Measurements from ENCODE around the gene SFTPA2.
"Not testable (repeated sequence)": the region's sequence is repeated elsewhere in the genome, so short reads cannot be mapped to it uniquely, and the experiment has no call there.

SFTPA2 gene

DNA sequence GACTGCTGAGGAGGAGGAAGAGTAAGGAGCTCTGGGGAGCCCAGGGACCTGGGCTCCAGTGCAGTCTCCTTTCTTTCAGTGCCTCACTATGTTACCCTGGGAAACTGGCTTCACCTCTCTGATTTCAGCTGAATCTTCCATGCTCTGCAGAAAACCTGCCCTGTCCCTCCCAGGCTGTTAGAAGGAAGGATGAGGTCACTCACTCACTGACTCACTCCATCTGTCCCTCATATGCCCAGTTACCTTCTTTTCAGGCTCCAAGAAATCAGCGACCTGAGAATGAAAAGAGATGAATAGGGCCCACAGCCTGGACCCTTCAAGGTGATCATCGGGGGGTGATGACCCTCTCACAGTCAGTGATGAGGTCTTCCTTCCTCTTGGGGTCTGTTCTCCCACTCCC, 481 bp downstream of the SFTPA2 start:
- DNase-seq (ENCODE audit: low read depth): peak; percentile 39

DNA sequence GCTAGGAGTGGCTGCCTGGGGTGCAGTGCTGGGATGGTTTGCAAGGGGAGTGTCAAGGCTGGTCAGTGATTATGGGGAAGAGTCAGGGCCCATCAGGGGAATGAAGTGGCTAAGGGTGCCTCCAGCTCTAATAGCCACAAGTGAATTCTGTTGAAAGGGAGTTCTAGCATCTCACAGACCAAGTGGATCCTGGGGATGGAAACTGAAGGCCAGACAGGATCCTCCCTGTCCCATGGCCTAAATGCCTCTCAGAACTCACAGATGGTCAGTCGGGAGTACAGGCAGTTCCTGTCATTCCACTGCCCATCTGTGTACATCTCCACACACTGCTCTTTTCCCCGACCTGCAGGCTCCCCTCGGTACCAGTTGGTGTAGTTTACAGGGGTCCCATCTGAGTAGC, 3.2 kb downstream of the SFTPA2 start:
- DNase-seq (ENCODE audit: low read depth): not testable (repeated sequence)

DNA sequence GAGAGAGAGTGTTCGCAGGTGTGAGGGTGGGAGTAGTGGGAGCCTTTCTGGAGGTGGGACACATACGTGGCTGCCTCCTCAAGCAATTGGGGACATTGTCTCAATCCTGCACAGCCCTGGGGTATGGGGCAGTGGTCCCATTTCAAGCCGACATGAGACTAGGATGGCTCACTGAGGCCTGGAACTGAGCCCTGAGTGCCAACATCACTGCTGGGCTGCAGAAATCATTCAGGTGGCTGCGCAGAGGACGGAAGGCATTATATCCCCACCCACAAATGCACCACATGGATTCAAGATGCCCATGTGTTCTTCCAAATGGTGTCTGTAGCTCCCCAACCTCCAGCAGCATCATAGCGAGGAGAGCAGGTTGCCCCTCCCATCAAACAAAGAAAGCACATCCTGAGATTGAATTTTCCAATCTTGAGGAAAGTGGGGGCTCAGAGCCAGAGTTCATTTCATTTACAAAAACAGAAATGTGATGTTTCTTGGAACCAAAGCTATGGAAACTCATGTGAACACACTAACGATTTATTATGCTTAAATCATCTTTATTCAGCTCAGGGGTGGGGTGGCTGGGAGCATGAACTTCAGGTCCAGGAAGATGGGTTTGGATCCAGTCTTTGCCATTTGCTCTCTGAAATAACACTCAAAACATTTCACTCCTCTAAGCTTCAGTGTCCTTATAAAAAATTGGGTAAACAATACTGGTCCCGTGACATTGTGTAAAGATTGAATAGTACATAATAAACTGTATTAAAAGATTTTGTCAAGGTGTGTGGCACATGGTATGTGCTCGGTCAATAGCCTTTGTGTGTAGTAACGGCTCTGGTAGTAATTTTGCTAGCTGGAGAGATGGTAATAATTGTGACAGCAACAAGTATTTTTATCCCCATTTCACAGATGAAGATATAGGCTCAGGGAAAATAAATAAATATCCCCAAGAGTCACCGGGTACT, 4.6 kb downstream of the SFTPA2 start:
- DNase-seq (ENCODE audit: low read depth): no peak

DNA sequence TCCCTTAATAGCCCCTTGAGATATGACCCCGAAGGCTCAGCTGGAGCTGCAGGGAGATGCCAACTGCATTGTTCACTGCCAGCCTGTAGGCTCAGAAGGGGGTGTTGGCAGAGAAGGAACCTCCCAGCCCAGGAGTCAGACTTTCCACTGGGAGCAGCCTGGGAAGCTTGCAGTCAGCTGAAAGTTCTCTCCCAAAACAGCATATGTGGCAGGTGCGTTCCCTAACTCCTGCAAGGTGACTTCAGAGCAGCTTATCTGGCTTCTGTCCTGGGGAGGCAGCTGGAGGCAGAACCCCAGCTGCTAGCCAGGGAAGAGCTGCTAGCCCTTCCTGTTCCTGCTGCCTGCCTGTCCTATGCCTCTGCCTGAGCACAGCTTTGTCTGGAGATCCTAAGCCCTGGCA, 8.1 kb downstream of the SFTPA2 start:
- DNase-seq (ENCODE audit: low read depth): no peak

DNA sequence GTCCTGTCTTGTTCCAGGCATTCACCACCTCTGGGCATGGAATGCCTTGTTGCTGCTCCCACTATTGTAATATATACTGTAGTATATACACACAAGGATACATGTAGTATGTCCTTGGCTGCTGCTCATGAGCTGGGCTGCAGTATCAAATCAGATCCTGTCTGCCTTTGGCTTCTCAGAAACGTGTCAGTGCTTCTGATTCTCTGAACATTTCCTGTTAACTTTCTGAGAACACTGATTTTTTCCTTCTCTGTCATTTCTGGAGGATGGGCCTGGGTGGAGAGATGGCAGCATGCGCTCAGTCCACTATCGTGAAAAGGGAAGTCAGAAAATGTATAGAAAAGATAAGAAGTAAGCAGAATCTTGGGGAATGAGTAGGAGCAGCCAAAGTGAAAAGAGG, 12.2 kb downstream of the SFTPA2 start:
- DNase-seq (ENCODE audit: low read depth): no peak

DNA sequence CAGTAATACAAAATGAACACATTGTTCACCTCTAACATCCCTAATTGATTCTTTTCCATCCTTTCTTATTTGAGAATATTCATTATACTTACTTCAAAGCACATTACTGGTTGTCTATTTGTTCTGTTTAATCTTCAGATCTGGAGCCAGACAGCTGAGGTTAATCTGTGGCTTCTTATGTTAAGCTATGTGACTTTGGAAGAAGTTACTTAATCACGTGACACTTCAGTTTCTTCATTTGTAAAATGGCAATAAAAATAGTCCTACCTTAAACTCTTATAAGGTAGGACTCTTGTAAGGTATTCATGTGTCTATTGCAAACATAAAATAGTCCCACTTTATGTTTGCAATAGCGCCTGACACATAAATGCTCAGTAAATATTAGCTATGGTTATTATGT, 13.1 kb downstream of the SFTPA2 start:
- not testable (repeated sequence) for DNase-seq (ENCODE audit: low read depth)

DNA sequence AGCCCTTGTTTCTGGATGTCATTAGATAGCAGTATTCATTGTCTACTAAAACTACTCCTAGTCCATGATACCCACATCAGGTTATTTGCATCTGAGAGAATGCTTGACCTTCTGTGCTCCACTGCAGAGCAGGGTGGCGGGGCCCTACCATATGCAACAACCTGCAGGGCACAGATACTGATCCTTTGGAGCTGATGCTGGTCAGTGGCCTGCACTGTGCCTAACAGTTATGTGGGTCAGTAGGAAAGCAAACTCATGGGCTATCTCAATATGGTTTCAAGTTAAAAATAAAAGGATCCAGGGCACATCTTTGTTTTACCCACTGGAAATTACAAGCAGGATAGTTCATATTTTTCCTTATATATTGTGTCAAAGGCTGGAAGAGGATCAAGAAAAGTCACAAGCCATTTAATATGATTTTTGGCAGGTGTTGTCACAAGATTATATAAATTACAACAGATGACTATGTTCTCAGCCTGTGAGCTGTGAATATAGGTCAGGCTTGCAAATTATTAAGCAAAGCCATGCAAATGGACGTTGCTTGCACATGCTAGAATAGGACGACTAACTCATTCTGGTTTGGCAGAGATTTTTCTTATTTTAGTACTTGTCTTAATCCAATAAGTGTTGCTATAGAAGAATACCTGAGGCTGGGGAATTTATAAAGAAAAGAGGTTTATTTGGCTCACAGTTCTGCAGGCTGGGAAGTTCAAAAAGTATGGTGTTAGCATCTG, 15.1 kb downstream of the SFTPA2 start:
- not testable (repeated sequence) for DNase-seq (ENCODE audit: low read depth)

DNA sequence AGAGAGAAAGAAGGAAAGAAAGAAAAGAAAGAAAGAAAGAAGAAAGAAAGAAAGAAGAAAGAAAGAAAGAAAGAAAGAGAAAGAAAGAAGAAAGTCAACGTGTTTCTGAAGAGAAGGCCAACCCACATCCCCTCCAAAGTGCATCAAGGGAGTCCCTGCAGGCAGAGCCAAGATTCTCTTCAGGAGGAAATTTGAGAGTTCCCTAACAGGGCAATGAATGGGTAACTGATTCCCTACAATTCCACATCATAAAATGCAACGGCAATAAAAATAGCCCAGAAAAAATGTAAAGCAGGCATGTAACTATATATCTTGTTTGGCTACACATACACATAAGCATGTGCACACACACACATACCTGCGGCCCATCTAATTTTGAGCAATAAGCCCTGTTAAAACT, 15.8 kb downstream of the SFTPA2 start:
- DNase-seq (ENCODE audit: low read depth): not testable (repeated sequence)

DNA sequence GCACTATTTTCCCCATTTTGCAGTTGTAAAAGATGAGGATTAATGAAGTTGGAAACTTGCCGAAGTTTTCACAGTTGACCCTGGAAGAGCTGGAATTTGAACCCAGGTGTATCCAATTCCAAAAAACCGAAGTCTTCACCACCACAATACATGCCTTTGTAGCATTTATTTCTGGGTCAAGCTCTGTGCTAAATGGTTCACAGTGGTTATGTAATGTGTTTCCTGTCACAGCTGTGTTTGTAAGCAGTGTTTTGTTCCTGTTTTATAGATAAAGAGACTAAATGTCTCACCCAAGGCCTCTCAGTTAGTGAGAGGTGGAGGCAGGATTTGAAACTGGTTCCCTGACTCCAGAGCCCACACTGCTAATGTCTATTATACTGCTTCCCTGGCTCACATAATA, 17.6 kb downstream of the SFTPA2 start:
- DNase-seq (ENCODE audit: low read depth): no peak

DNA sequence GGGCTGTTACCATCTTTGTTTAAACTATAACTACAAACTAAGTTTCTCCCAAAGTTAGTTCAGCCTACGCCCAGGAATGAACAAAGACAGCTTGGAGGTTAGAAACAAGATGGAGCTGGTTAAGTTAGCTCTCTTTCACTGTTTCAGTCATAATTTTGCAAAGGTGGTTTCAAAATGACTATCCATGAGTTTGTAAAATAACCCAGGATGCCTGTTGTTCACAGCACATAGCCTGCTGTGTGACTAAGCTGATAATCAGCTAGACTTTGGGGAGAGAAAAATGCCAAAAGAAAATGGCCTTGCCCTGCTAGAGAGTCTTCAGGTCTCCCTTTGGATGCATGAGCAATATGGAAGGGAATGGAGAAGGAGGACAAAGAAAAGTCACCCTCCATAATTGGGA, 19.3 kb downstream of the SFTPA2 start:
- not testable (repeated sequence) for DNase-seq (ENCODE audit: low read depth)

DNA sequence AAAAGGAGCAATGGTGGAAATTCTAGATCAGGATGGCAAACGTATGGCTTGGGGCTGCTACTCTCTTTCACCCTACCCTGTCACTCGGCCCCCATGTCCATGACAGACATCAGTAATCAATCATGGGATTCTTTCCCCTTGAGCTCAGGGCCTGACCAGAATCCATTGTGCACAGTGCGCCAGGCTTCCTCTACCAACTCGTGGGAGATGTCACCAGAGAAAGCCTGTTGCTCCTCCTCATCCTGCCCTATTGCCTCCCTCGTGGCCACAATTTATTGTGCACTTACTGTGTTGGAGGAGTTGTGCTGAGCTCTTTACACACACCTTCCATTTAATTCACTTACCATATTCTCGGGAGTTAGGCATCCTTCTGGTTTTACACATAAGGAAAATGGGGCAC, 21.9 kb downstream of the SFTPA2 start:
- not testable (repeated sequence) for DNase-seq (ENCODE audit: low read depth)

DNA sequence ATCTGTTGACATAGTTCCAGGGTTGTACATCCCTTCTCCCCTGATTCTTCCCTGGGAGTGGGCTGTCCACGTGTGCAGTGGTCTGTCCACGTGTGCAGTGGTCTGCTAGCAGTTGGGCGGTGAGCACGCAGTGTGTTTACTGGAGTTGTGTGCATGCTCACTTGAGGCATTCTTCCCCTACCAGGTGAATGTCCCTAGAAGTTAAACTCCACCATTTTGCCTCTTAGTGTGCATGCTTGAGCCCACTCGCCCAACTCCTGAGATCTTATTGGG, 26.4 kb downstream of the SFTPA2 start:
- not testable (repeated sequence) for DNase-seq (ENCODE audit: low read depth)

DNA sequence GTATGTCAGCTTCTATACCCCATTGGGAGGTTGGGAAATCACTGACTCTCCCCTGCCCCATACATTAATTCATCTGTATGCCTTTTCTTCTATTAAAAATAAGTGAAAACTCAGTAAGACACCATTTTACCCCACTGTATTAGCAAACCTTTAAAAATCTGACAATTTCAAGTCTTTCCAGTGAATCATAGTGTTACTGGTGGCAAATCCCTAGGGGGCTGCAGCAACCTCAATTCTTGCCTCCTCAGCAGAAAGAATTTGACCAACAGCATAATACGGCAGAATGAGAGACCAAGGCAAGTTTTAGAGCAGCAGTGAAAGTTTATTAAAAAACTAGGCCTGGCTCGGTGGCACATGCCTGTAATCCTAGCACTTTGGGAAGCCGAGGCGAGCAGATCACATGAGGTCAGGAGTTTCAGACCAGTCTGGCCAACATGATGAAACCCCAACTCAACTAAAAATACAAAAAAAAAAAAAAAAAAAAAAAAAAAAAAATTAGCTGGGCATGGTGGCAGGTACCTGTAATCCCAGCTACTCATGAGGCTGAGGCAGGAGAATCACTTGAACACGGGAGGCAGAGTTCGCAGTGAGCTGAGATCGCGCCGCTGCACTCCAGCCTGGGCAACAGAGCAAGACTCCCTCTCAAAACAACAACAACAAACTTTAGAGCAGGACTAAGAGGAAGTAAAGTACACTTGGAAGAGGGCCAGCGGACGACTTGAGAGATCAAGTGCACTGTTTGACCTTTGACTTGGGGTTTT, 26.9 kb downstream of the SFTPA2 start:
- DNase-seq (ENCODE audit: low read depth): not testable (repeated sequence)

DNA sequence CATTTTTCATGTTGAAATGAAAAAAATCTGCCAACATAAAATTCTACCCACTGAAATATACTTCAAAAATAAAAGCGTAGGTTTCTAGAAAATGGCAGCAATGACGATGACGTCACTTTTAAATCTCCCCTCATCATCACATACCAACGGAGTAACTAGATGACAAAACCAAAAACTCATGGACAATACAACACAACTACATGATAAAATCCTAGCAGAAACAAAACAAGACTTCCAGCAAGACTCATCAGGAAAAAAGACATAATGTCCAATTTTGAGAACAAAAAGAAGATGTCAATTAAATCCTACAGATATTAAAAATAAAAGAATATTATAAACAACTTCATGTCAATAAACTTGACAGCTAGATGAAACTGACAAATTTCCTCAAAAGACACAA, 31.9 kb downstream of the SFTPA2 start:
- DNase-seq (ENCODE audit: low read depth): not testable (repeated sequence)

DNA sequence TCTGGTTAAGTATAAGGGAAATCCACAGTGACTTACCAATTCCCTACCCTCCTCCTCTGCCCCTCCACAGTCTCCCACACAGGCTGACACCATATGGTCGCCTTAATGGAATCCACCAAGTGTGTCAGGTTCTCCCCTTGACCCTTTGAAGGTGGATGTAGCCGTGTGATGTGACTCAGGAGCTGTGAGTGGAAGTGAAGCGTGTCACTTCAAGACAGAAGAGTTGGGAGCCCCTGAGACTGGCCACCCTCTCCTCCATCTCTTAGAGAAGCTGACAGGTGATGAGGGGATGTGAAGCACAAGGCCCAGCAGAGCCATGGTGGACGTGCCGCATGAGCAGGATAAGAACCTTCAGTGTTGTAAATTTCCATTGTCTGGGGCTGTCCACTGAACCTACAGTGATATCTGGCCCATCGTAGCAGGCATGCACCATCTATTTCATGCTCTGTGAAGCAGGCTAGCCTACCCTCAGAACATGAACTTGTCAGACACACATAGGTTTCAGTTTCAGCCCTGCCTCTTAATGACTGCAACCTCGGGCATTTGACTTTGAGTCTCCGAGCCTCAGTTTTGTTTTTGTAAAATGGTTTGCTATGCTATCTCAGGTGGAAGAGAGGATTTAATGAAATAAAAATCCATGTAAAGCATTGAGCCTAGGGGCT, 35.0 kb downstream of the SFTPA2 start:
- DNase-seq (ENCODE audit: low read depth): not testable (repeated sequence)

DNA sequence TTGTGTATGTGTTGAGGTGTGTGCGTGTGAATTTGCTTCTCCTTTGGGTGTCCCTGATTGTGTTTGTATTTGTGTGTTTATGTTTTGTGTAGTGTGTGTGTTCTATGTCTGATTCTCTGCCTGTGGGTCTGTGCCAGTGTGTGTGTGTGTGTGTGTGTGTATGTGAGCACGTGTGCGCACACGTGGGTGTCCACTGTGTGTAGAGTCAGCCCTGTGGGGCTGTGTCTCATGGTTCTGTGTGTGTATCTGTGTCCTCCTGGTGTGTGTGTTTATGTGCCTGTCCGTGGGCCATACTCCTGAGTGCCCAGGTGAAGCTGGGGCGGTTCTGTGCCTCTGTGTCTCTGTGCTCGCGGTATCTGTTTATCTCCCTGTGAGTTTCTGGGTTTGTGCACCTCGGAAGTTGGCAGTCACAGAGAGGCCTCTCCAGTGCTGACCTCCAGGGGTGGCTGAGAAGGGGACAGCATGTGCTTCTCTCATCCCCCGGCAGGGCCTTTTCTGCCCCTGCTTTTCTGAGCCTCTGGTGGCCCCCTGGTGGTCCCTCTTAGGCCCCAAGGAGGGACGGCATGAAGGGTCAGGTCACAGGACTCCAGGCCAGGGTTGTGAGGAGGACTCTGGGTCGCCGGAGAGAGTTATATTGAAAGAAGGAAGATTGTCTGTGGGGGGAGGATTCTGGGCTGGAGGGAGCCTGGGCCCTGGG, 36.9 kb downstream of the SFTPA2 start:
- not testable (repeated sequence) for DNase-seq (ENCODE audit: low read depth)

DNA sequence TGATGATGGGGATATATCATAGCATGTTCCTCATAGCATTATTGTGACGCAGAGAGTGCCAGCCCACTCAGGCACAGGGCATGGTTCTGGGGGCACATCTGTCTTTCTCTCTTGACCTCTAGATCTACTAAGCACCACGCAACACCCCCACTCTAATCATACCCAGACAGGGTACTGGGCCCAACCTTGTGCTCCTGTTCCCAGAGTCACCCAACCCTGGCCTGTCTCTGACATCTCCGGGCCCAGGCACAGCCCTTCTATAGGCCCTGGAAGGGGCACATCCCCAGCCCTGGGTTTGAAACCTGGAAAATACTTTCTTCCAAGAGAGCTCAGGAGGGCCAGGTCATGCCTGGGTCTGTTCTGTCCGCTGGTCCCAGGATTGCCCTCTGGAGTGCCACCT, 37.7 kb downstream of the SFTPA2 start:
- not testable (repeated sequence) for DNase-seq (ENCODE audit: low read depth)

DNA sequence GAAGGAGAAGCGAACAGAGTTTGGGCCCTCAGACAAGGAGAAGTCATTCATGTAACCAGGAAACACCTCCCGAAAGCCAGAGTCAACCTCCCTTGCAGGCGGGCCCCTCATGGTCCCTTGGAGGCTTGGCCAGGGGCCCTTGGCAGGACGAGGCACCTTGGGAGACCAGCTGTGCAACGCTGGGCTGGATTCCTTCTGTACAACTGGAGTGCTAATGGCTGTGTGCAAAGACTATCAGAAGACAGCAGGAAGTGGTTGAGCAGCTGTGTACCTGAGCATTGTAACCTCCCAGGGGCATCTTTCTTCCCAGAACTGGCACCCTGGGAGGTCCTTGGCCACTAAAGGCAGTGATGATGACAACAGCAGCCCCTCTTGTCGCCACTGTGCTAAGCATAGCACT, 38.5 kb downstream of the SFTPA2 start:
- not testable (repeated sequence) for DNase-seq (ENCODE audit: low read depth)

DNA sequence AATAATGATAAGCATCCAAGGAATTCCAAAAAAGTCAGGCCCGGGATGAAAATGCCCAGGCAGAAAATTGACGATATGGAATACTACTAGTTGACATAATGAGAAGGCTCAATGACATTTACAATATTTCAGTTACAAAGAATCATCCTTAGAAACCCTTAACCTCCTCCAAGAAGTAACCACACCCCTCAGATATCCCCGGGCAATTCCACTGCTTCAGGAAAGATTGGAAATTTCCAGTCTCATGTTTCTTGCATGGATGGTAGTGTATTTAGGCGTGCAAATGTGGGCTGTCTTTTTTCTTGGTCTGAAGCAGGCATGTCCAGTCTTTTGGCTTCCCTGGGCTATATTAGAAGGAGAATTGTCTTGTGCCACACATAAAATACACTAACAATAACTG, 42.6 kb downstream of the SFTPA2 start:
- not testable (repeated sequence) for DNase-seq (ENCODE audit: low read depth)

DNA sequence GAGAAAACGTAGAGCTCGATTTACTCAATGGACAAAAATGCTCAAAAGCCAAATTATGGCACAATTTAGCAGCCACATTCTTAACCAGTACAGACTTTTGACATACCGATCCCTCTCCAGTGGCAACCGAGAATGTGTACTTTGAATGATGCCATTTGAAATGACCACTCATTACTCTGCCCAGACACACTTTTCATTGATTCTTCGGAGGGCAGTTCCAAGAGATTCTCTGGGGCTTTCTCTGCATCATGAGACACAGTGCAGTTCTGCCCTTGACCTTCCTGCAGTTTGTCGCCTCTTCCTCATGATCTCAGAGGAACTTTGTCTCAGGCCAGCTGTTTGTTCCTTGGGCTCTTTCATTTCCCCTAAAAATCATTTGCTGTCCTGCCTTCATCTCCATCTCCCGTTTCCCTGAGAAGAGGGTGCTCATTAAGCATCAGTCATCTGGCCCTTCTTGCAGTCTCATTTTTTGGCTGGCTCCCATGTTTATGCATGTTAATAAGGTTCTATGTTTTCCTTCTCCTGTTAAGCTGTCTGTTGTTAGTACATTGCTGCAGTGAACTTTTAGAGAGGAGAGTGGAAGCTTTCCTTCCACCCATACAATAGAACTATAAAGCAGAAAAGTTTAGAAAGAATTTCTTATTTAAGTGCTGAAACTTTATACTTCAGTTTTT, 43.5 kb downstream of the SFTPA2 start:
- not testable (repeated sequence) for DNase-seq (ENCODE audit: low read depth)

Data from iris pigment epithelial cell (primary cell).